ENCODE results near the gene RPS21. TPM values are rescaled to one million over a fixed set of nuclear protein-coding genes. Genes with fewer than 3 reads are reported as not detected.

The RPS21 gene
- polyA plus RNA-seq, 4 donors: 2,127 to 8,814 (median 3,344) TPM

DNA sequence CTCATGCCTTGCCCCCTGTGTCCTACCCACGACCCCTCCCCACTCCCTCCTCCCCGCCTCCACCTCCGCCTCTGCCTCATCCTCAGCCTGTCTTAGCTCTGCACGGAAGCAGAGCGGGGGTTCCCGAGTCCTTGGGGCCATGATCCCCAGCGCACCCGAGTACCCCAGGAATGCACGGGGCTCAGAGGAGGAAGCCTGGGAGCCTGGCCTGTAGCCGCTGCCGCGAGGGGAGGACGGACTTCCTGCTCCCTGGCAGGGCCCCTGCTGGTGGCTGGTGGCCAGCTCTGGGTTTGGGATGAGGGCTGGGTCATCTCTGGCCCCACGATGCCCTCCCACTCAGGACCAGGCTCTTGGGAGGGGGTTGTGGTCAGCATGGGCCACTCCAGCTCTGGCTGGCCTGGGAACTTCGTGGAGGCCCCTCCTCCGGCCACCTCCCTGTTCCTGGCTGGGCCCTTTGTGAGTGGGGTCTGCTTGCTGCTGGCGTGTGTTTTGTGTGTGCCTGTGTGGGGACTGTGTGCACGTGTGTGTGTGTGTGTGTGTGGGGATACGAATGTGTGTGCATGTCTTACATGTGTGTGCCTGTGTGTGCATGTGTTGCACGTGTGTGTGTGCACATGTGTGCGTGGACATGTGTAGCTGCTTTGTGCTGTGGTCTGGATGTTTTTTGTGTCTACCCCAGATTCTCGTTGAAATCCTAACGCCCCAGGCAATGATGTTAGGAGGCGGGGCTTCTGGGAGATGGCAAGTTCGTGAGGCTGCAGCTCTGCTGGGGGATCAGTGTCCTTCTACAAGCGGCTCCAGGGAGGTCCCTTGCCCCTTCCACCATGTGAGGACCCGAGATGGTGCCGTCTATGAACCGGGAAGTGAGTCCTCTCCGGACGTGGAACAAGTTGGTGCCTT lies 41.7 kb downstream of the RPS21 start:
- peak overlapping the region in 2 of 3 donors; percentile 78 to 87 for H3K27ac ChIP-seq (ENCODE audit: low read depth in 1 of 3, low read length in 2 of 3)
- DNase-seq: peak in 1 of 2 donors; percentile 56
- 28 to 42% (median 37%) methylated on average over 31 of the region's 31 CpGs for WGBS, 3 donors
- no peak overlapping the region for H3K4me3 ChIP-seq (ENCODE audit: low read depth in 1 of 3, low read length in 3 of 3)
- no peak for FAIRE-seq
- peaks cover 0 to 88% (median 3%) of the 10 kb centered on the region in 3 donors for H3K4me1 ChIP-seq (ENCODE audit: control insufficient read depth in 3 of 3, insufficient read depth in 2 of 3, low read depth in 1 of 3, low read length in 2 of 3)
- no peaks in the 10 kb centered on the region for H3K27me3 ChIP-seq (ENCODE audit: control insufficient read depth in 3 of 3, insufficient read depth in 3 of 3, low read length in 3 of 3)
- no peaks in the 10 kb centered on the region for H3K9me3 ChIP-seq (ENCODE audit: control insufficient read depth in 2 of 2, insufficient read depth in 1 of 2, low read depth in 1 of 2, low read length in 1 of 2)
- peaks cover 0 to 12% (median 0%) of the 10 kb centered on the region in 3 donors for H3K36me3 ChIP-seq (ENCODE audit: control insufficient read depth in 3 of 3, insufficient read depth in 2 of 3, low read depth in 1 of 3, low read length in 3 of 3)

DNA sequence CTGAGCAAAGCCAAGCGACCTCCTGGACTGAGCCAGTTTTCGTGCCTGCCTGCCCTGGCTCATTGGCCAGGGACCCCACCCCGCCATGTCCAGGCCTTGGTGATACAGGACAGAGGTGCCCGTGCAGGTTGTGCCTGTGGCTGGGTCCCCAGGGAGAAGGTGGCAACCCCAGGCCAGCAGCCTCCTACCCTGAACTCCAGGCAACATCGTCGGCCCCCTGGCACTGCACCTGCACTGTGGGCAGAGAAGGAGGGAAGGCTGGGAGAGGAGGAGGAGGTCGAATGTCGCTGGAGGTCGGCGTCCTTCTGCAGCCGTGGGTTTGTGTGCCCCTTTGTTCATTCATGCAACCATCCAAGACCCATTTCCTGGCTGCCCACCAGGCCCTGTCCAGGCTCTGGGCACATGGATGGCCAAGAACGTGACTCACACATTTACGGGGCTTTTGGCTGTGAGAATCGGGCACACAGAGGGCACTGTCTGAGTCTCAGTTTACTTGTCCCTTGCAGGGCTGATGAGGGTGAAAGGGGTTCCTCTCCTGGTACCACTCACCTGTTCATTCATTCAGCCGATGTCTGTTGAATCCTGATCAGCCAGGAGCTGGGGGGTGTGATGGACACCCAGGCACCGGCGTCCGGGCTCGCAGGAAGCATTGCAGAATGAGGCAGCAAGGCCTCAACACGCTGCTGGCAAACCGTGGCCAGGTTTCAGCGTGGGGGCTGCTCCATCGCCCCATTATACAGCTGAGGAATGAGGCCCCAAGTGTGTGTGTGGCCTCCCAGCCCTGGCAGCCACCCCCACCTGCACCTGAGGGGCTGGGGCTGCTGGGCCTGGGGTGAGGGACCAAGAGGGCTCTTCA lies 42.8 kb downstream of the RPS21 start:
- Histone ChIP-seq H3K9me3 (ENCODE audit: control insufficient read depth in 2 of 2, insufficient read depth in 1 of 2, low read depth in 1 of 2, low read length in 1 of 2) (no peaks in the 10 kb centered on the region), H3K27me3 (ENCODE audit: control insufficient read depth in 3 of 3, insufficient read depth in 3 of 3, low read length in 3 of 3) (no peaks in the 10 kb centered on the region), H3K36me3 (ENCODE audit: control insufficient read depth in 3 of 3, insufficient read depth in 2 of 3, low read depth in 1 of 3, low read length in 3 of 3) (peaks cover 0 to 9% (median 0%) of the 10 kb centered on the region in 3 donors), H3K4me1 (ENCODE audit: control insufficient read depth in 3 of 3, insufficient read depth in 2 of 3, low read depth in 1 of 3, low read length in 2 of 3) (peaks cover 0 to 78% (median 3%) of the 10 kb centered on the region in 3 donors), H3K4me3 (ENCODE audit: low read depth in 1 of 3, low read length in 3 of 3) (no peak overlapping the region), H3K27ac (ENCODE audit: low read depth in 1 of 3, low read length in 2 of 3) (peak overlapping the region in 1 of 3 donors; percentile 86)
- DNase-seq (no peak), FAIRE-seq (no peak)
- WGBS, 3 donors: 19 to 62% (median 40%) methylated on average over 23 of the region's 23 CpGs

- Histone ChIP-seq H3K9me3 (ENCODE audit: control insufficient read depth in 2 of 2, insufficient read depth in 1 of 2, low read depth in 1 of 2, low read length in 1 of 2) (no peaks in the 10 kb centered on the region), H3K36me3 (ENCODE audit: control insufficient read depth in 3 of 3, insufficient read depth in 2 of 3, low read depth in 1 of 3, low read length in 3 of 3) (peaks cover 0 to 4% (median 0%) of the 10 kb centered on the region in 3 donors), H3K27ac (ENCODE audit: low read depth in 1 of 3, low read length in 2 of 3) (peak overlapping the region in 1 of 3 donors; percentile 86), H3K4me3 (ENCODE audit: low read depth in 1 of 3, low read length in 3 of 3) (no peak overlapping the region), H3K27me3 (ENCODE audit: control insufficient read depth in 3 of 3, insufficient read depth in 3 of 3, low read length in 3 of 3) (no peaks in the 10 kb centered on the region), H3K4me1 (ENCODE audit: control insufficient read depth in 3 of 3, insufficient read depth in 2 of 3, low read depth in 1 of 3, low read length in 2 of 3) (peaks cover 0 to 72% (median 3%) of the 10 kb centered on the region in 3 donors)
- DNase-seq: peak; percentile 64 to 91
- no peak for FAIRE-seq
- WGBS, 3 donors: 10 to 54% (median 22%) methylated on average over 10 of the region's 10 CpGs
These were observed 43.5 kb downstream of the RPS21 start for GRCh38 chr20:62430311-62430853.

- Histone ChIP-seq H3K4me1 (ENCODE audit: control insufficient read depth in 3 of 3, insufficient read depth in 2 of 3, low read depth in 1 of 3, low read length in 2 of 3) (peaks cover 0 to 72% (median 3%) of the 10 kb centered on the region in 3 donors), H3K4me3 (ENCODE audit: low read depth in 1 of 3, low read length in 3 of 3) (no peak overlapping the region), H3K27ac (ENCODE audit: low read depth in 1 of 3, low read length in 2 of 3) (peak overlapping the region in 1 of 3 donors; percentile 86), H3K36me3 (ENCODE audit: control insufficient read depth in 3 of 3, insufficient read depth in 2 of 3, low read depth in 1 of 3, low read length in 3 of 3) (no peaks in the 10 kb centered on the region), H3K27me3 (ENCODE audit: control insufficient read depth in 3 of 3, insufficient read depth in 3 of 3, low read length in 3 of 3) (no peaks in the 10 kb centered on the region), H3K9me3 (ENCODE audit: control insufficient read depth in 2 of 2, insufficient read depth in 1 of 2, low read depth in 1 of 2, low read length in 1 of 2) (peaks cover 0 to under 1% of the 10 kb centered on the region in 2 donors)
- DNase-seq (peak; percentile 54 to 93), FAIRE-seq (no peak)
- 13 to 52% (median 36%) methylated on average over 23 of the region's 23 CpGs for WGBS, 3 donors
These were observed 44.1 kb downstream of the RPS21 start for GRCh38 chr20:62430866-62431447.

GRCh38 chr20:62433658-62434497 lies 47.0 kb downstream of the RPS21 start:
- FAIRE-seq (no peak), DNase-seq (peak; percentile 45 to 48)
- WGBS, 3 donors: 9 to 30% (median 28%) methylated on average over 32 of the region's 32 CpGs
- Histone ChIP-seq H3K27ac (ENCODE audit: low read depth in 1 of 3, low read length in 2 of 3) (no peak overlapping the region), H3K4me3 (ENCODE audit: low read depth in 1 of 3, low read length in 3 of 3) (no peak overlapping the region), H3K36me3 (ENCODE audit: control insufficient read depth in 3 of 3, insufficient read depth in 2 of 3, low read depth in 1 of 3, low read length in 3 of 3) (no peaks in the 10 kb centered on the region), H3K9me3 (ENCODE audit: control insufficient read depth in 2 of 2, insufficient read depth in 1 of 2, low read depth in 1 of 2, low read length in 1 of 2) (peaks cover 0 to 9% of the 10 kb centered on the region in 2 donors), H3K27me3 (ENCODE audit: control insufficient read depth in 3 of 3, insufficient read depth in 3 of 3, low read length in 3 of 3) (no peaks in the 10 kb centered on the region), H3K4me1 (ENCODE audit: control insufficient read depth in 3 of 3, insufficient read depth in 2 of 3, low read depth in 1 of 3, low read length in 2 of 3) (peaks cover 0 to 43% (median 3%) of the 10 kb centered on the region in 3 donors)

DNA sequence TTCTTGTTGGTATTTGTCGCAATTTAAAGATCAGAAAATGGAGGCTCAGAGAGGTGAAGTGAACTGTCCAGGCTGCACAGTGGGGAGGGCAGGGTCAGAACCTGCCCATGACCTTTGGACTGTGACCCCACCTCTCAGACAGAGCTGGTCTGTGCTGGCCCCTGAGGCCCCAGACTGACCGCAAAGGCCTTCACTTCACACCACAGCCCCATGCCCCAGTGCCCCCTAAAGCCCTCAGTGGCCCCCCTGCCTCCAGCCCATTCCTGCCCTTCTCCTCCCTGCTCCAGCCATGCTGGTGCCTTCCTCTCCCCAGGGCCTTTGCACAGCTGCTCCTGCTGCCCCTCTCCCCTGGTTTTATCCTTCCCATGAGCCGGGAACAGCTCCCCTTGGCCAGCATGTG lies 49.8 kb downstream of the RPS21 start:
- Histone ChIP-seq H3K4me1 (ENCODE audit: control insufficient read depth in 3 of 3, insufficient read depth in 2 of 3, low read depth in 1 of 3, low read length in 2 of 3) (peaks cover 0 to 23% (median 0%) of the 10 kb centered on the region in 3 donors), H3K27me3 (ENCODE audit: control insufficient read depth in 3 of 3, insufficient read depth in 3 of 3, low read length in 3 of 3) (no peaks in the 10 kb centered on the region), H3K36me3 (ENCODE audit: control insufficient read depth in 3 of 3, insufficient read depth in 2 of 3, low read depth in 1 of 3, low read length in 3 of 3) (no peaks in the 10 kb centered on the region), H3K27ac (ENCODE audit: low read depth in 1 of 3, low read length in 2 of 3) (no peak overlapping the region), H3K4me3 (ENCODE audit: low read depth in 1 of 3, low read length in 3 of 3) (no peak overlapping the region), H3K9me3 (ENCODE audit: control insufficient read depth in 2 of 2, insufficient read depth in 1 of 2, low read depth in 1 of 2, low read length in 1 of 2) (peaks cover 0 to 9% of the 10 kb centered on the region in 2 donors)
- WGBS, 3 donors: 89 to 95% (median 90%) methylated on average over 3 of the region's 3 CpGs
- FAIRE-seq: no peak
- no peak for DNase-seq

DNA sequence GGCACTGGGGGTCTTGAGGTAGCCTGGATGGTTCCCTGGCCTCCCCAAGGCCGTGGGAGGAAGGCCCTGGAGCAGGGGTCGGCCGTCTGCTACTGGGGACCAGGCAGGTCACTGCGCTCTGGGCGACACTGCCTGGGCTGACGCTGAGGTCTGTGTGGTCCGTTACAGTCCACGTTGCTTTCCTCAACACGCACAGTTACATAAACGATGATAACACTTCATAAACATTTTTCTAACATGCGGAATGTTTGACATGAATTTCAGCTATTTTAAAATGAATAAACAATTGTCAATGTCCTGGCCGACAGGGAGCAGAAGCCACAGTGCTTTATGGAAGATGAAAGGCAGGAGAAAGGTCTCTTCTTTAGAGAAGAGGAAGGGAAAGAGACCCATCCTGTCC lies 50.6 kb downstream of the RPS21 start:
- Histone ChIP-seq H3K4me1 (ENCODE audit: control insufficient read depth in 3 of 3, insufficient read depth in 2 of 3, low read depth in 1 of 3, low read length in 2 of 3) (peaks cover 0 to 15% (median 0%) of the 10 kb centered on the region in 3 donors), H3K27me3 (ENCODE audit: control insufficient read depth in 3 of 3, insufficient read depth in 3 of 3, low read length in 3 of 3) (no peaks in the 10 kb centered on the region), H3K36me3 (ENCODE audit: control insufficient read depth in 3 of 3, insufficient read depth in 2 of 3, low read depth in 1 of 3, low read length in 3 of 3) (no peaks in the 10 kb centered on the region), H3K9me3 (ENCODE audit: control insufficient read depth in 2 of 2, insufficient read depth in 1 of 2, low read depth in 1 of 2, low read length in 1 of 2) (peaks cover 0 to 9% of the 10 kb centered on the region in 2 donors), H3K27ac (ENCODE audit: low read depth in 1 of 3, low read length in 2 of 3) (no peak overlapping the region), H3K4me3 (ENCODE audit: low read depth in 1 of 3, low read length in 3 of 3) (no peak overlapping the region)
- DNase-seq (no peak), FAIRE-seq (no peak)
- WGBS, 3 donors: 69 to 86% (median 86%) methylated on average over 12 of the region's 12 CpGs
